ENCODE data around the gene TMEM256. TPM values are rescaled to one million over a fixed set of nuclear protein-coding genes. Genes with fewer than 3 reads are reported as not detected.

The TMEM256 gene
- total RNA-seq, 1 donor from 2014 or later: 102 TPM

DNA sequence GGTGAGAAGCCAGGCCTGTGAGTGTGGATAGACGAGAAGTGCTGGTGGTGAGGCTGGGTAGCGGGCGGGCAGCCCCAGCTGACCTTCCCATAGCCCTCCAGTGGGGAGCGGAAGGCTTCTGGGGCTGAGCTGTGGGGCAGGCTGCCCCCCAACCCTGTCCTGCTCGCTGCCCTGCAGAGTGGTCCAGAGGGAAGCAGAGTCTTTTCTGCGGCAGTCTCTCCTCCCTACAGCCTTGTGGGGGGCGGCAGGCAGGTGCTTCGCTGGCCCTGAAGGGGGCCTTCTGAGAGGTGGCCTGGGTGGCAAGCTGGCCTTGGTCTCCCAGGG is 7.5 kb upstream of the TMEM256 start:
- Mint-ChIP-seq H3K4me1 (ENCODE audit: low read depth) (peaks cover 1% of the 10 kb centered on the region), H3K27me3 (peaks cover 19% of the 10 kb centered on the region), H3K27ac (no peak overlapping the region), H3K36me3 (ENCODE audit: insufficient read depth) (peaks cover 14% of the 10 kb centered on the region), H3K9me3 (ENCODE audit: low read depth) (no peaks in the 10 kb centered on the region), H3K4me3 (ENCODE audit: low read depth) (no peak overlapping the region)
- DNase-seq (ENCODE audit: low spot score, unreplicated experiment): no peak
- TF ChIP-seq, protein P1, sequence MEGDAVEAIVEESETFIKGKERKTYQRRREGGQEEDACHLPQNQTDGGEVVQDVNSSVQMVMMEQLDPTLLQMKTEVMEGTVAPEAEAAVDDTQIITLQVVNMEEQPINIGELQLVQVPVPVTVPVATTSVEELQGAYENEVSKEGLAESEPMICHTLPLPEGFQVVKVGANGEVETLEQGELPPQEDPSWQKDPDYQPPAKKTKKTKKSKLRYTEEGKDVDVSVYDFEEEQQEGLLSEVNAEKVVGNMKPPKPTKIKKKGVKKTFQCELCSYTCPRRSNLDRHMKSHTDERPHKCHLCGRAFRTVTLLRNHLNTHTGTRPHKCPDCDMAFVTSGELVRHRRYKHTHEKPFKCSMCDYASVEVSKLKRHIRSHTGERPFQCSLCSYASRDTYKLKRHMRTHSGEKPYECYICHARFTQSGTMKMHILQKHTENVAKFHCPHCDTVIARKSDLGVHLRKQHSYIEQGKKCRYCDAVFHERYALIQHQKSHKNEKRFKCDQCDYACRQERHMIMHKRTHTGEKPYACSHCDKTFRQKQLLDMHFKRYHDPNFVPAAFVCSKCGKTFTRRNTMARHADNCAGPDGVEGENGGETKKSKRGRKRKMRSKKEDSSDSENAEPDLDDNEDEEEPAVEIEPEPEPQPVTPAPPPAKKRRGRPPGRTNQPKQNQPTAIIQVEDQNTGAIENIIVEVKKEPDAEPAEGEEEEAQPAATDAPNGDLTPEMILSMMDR (IDR thresholded peaks at IDR 0.05; ENCODE audit: unreplicated experiment): no peak

DNA sequence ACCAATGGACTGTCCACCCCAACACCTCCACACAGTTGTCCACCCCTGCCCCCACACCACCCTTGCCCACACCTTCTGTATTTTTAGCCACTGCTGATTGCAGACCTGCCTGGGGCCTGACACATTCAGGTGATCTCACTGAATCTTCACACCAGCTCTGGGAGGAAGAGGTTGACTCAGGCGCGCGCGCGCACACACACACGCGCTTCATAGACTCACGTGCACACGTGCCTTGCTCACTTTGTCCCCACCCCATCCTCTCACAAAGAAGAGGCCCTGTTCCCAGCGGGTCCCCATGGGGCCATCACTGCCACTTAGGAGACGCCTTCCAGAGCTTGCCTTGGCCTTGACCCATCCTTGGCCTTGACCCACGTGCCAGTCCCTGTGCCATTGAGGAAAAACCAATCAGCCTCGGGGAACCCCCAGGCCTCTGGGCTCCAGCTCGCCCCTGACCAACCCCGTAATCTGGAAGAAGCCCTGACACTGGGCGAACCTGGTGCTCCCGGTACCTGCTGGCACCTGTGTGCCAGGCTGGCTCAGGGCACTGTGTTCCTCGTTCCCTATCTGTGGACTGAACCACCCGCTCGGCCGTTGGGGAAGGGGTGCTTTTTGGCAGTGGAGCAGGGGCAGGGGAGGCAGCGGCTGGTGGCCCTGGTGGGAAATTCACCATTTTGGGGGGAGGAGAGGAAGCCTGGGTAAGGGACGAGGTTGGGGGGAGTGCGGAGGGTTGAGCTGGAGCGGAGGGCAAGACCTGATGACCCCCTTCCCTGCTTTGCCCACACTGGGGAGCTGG is 6.9 kb upstream of the TMEM256 start:
- no peaks in the 10 kb centered on the region for H3K9me3 Mint-ChIP-seq (ENCODE audit: low read depth)
- H3K27me3 Mint-ChIP-seq: peaks cover 23% of the 10 kb centered on the region
- TF ChIP-seq, protein P1 (IDR thresholded peaks at IDR 0.05; ENCODE audit: unreplicated experiment): no peak
- no peak for DNase-seq (ENCODE audit: low spot score, unreplicated experiment)
- H3K4me1 Mint-ChIP-seq (ENCODE audit: low read depth): peaks cover 4% of the 10 kb centered on the region
- H3K36me3 Mint-ChIP-seq (ENCODE audit: insufficient read depth): peaks cover 14% of the 10 kb centered on the region
- H3K4me3 Mint-ChIP-seq (ENCODE audit: low read depth): no peak overlapping the region
- H3K27ac Mint-ChIP-seq: no peak overlapping the region

DNA sequence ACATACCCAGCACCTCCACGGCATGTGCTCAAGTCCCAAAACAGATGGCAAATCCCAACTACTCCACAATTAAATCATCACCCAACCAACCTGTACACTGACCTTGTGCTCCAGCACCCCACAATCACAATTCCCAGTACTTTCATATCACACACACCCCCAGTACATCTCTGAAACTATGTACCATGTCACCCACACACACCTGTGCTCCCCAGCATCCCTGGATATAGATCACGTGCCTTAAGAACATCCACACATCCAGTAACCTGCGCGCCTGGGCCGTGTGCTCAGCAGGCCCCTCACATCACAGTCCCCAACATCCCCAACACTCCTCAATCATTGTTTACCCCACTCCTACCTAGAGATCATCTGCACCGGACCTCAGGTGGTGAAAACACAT is 5.8 kb upstream of the TMEM256 start:
- no peak for DNase-seq (ENCODE audit: low spot score, unreplicated experiment)
- no peak overlapping the region for H3K4me3 Mint-ChIP-seq (ENCODE audit: low read depth)
- H3K27me3 Mint-ChIP-seq: peaks cover 27% of the 10 kb centered on the region
- no peaks in the 10 kb centered on the region for H3K9me3 Mint-ChIP-seq (ENCODE audit: low read depth)
- peaks cover 5% of the 10 kb centered on the region for H3K4me1 Mint-ChIP-seq (ENCODE audit: low read depth)
- no peak overlapping the region for H3K27ac Mint-ChIP-seq
- TF ChIP-seq, protein P1 (IDR thresholded peaks at IDR 0.05; ENCODE audit: unreplicated experiment): no peak
- peaks cover 14% of the 10 kb centered on the region for H3K36me3 Mint-ChIP-seq (ENCODE audit: insufficient read depth)

DNA sequence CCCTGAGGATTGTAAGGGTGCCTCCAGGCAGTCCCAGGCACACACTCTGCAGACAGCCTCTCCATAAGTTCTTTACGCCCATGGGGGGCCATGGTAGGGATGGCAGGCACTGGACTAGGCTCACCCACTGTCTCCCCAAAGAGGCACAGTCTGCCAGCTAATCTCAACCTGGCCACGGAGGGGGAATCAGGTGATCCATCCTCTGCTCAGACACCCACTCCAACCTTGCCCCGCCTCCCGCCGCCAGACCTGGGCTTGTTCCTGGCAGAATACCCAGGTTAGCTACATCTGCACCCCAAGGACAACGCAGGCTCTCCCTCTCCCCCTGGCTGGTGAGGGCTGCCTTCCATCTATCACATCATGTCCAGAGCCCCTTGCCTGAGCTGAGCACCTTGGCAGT is 5.0 kb upstream of the TMEM256 start:
- Mint-ChIP-seq H3K36me3 (ENCODE audit: insufficient read depth) (peaks cover 14% of the 10 kb centered on the region), H3K4me3 (ENCODE audit: low read depth) (peak overlapping the region; percentile 26), H3K27ac (no peak overlapping the region), H3K9me3 (ENCODE audit: low read depth) (no peaks in the 10 kb centered on the region), H3K4me1 (ENCODE audit: low read depth) (peaks cover 5% of the 10 kb centered on the region), H3K27me3 (peaks cover 27% of the 10 kb centered on the region)
- DNase-seq (ENCODE audit: low spot score, unreplicated experiment): no peak
- TF ChIP-seq, protein P1 (IDR thresholded peaks at IDR 0.05; ENCODE audit: unreplicated experiment): no peak

DNA sequence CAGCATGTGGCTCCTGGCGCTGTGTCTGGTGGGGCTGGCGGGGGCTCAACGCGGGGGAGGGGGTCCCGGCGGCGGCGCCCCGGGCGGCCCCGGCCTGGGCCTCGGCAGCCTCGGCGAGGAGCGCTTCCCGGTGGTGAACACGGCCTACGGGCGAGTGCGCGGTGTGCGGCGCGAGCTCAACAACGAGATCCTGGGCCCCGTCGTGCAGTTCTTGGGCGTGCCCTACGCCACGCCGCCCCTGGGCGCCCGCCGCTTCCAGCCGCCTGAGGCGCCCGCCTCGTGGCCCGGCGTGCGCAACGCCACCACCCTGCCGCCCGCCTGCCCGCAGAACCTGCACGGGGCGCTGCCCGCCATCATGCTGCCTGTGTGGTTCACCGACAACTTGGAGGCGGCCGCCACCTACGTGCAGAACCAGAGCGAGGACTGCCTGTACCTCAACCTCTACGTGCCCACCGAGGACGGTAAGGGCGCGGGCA is 4.4 kb upstream of the TMEM256 start:
- no peak overlapping the region for H3K4me3 Mint-ChIP-seq (ENCODE audit: low read depth)
- peaks cover 27% of the 10 kb centered on the region for H3K27me3 Mint-ChIP-seq
- TF ChIP-seq, protein P1 (IDR thresholded peaks at IDR 0.05; ENCODE audit: unreplicated experiment): no peak
- peaks cover 14% of the 10 kb centered on the region for H3K36me3 Mint-ChIP-seq (ENCODE audit: insufficient read depth)
- no peaks in the 10 kb centered on the region for H3K9me3 Mint-ChIP-seq (ENCODE audit: low read depth)
- no peak overlapping the region for H3K27ac Mint-ChIP-seq
- DNase-seq (ENCODE audit: low spot score, unreplicated experiment): no peak
- H3K4me1 Mint-ChIP-seq (ENCODE audit: low read depth): peaks cover 5% of the 10 kb centered on the region
